Natural killer cell (primary cell): ENCODE data around the gene MAP4K3. TPM values are rescaled to one million over a fixed set of nuclear protein-coding genes. Genes with fewer than 3 reads are reported as not detected.

ENCODE experiments used
- ATAC-seq, 3 donors: fragments of 150-1000 bp in 2 of 3; fragments of 200-7000 bp in 1 of 3; cut with Tn5 transposase; 1 replicate in 1 of 3; 2 replicates in 2 of 3; pipeline ENCODE4 v1.10.0; 2021; ENCODE audit warnings: mild to moderate bottlenecking in 2 of 3, moderate library complexity in 2 of 3
- DNase-seq, 2 donors: peaks; one replicate each; pipeline versions ENCODE4 v3.0.0 to v3.0.0-alpha.2; 2013 to 2021; ENCODE audit warnings: mixed read lengths in 1 of 2
- H3K27ac ChIP-seq: one replicate; pipeline ENCODE4 v1.5.1; 2013; ENCODE audit warnings: mild to moderate bottlenecking, low read length
- H3K27me3 ChIP-seq: one replicate; pipeline ENCODE4 v1.6.1; 2013; ENCODE audit warnings: low read length; ENCODE audit not compliant: control insufficient read depth, insufficient read depth
- H3K36me3 ChIP-seq: one replicate; pipeline ENCODE4 v1.6.1; 2013; ENCODE audit warnings: low read length; ENCODE audit not compliant: control insufficient read depth, insufficient read depth
- H3K4me1 ChIP-seq: one replicate; pipeline ENCODE4 v1.6.1; 2013; ENCODE audit warnings: low read length; ENCODE audit not compliant: control insufficient read depth, insufficient read depth
- H3K4me3 ChIP-seq: one replicate; pipeline ENCODE4 v1.5.1; 2013; ENCODE audit warnings: low read length
- H3K9me3 ChIP-seq: one replicate; pipeline ENCODE4 v1.6.1; 2013; ENCODE audit warnings: low read length; ENCODE audit not compliant: control insufficient read depth, insufficient read depth
- H3K27ac Mint-ChIP-seq, 2 donors: one replicate each; pipeline ENCODE4 v1.8.0; 2022; ENCODE audit warnings: mild to moderate bottlenecking in 2 of 2, mixed read lengths in 2 of 2, moderate library complexity in 1 of 2
- H3K27me3 Mint-ChIP-seq, 2 donors: one replicate each; pipeline ENCODE4 v1.8.0; 2022; ENCODE audit warnings: low read depth in 2 of 2, mixed read lengths in 2 of 2
- H3K36me3 Mint-ChIP-seq: one replicate; pipeline ENCODE4 v1.8.0; 2022; ENCODE audit warnings: mixed read lengths
- H3K4me1 Mint-ChIP-seq, 2 donors: one replicate each; pipeline ENCODE4 v1.8.0; 2022; ENCODE audit warnings: mixed read lengths in 2 of 2
- H3K4me3 Mint-ChIP-seq: one replicate; pipeline ENCODE4 v1.8.0; 2022; ENCODE audit warnings: mild to moderate bottlenecking, moderate library complexity, mixed read lengths
- H3K9me3 Mint-ChIP-seq, 2 donors: one replicate each; pipeline ENCODE4 v1.8.0; 2022; ENCODE audit warnings: mixed read lengths in 2 of 2
- CTCF ChIP-seq: fragments of 200-600 bp; IDR thresholded peaks from one replicate; pipeline ENCODE4 v1.8.0; 2022; ENCODE audit warnings: antibody characterized with exemption
- WGBS: methylation state at CpG from one replicate; pipeline ENCODE4 v1.1.7; 2013; ENCODE audit warnings: missing lambda C conversion rate; ENCODE audit not compliant: insufficient coverage; 5-methylcytosine and 5-hydroxymethylcytosine counted together
- intact Hi-C: fragments of 100-400 bp; cut with micrococcal nuclease; formaldehyde crosslinking; loops from one replicate; pipeline ENCODE4 v1.14.2; 2022
- total RNA-seq, 4 donors: library from RNA; stranded (reverse); fragments of 120-200 nt in 1 of 4; gene quantifications; one replicate each; pipeline versions ENCODE4 v1.2.3 to v1.2.4, GENCODE V29; 2013 to 2022

MAP4K3 gene
- total RNA-seq, 3 donors from 2014 or later (not counting 1 experiment from before 2014, with no cell fraction given), result 17.3 to 25.9 (median 20.3) TPM

GRCh38 chr2:39379643-39380524, 57.2 kb downstream of the MAP4K3 start:
- DNase-seq (peak in 1 of 2 donors; percentile 49), ATAC-seq (peak; percentile 69 to 80 (median 74))
- Mint-ChIP-seq H3K36me3 (no peaks in the 10 kb centered on the region), H3K27ac (peak overlapping the region; percentile 55 to 65), H3K4me3 (no peak overlapping the region), H3K9me3 (no peaks in the 10 kb centered on the region), H3K4me1 (peaks cover 33 to 38% of the 10 kb centered on the region in 2 donors), H3K27me3 (no peaks in the 10 kb centered on the region)
- intact Hi-C loops, result no loop called here
- H3K27ac ChIP-seq, result no peak overlapping the region
- H3K4me1 ChIP-seq, result no peaks in the 10 kb centered on the region
- no peaks in the 10 kb centered on the region for H3K9me3 ChIP-seq
- no peaks in the 10 kb centered on the region for H3K27me3 ChIP-seq
- TF ChIP-seq CTCF, result peak; percentile 43
- peaks cover 2% of the 10 kb centered on the region for H3K36me3 ChIP-seq
- H3K4me3 ChIP-seq, result no peak overlapping the region

GRCh38 chr2:39378968-39379367, 58.1 kb downstream of the MAP4K3 start:
- Mint-ChIP-seq H3K36me3 (no peaks in the 10 kb centered on the region), H3K4me3 (no peak overlapping the region), H3K27ac (peak overlapping the region in 1 of 2 donors; percentile 55), H3K9me3 (no peaks in the 10 kb centered on the region), H3K27me3 (no peaks in the 10 kb centered on the region), H3K4me1 (peaks cover 33 to 38% of the 10 kb centered on the region in 2 donors)
- WGBS, result no CpG with 5 or more reads among the region's 1 CpG
- intact Hi-C loops, result no loop called here
- no peaks in the 10 kb centered on the region for H3K9me3 ChIP-seq
- H3K27ac ChIP-seq, result no peak overlapping the region
- H3K27me3 ChIP-seq, result no peaks in the 10 kb centered on the region
- no peak for TF ChIP-seq CTCF
- ATAC-seq (no peak), DNase-seq (no peak)
- H3K4me3 ChIP-seq, result no peak overlapping the region
- peaks cover 2% of the 10 kb centered on the region for H3K36me3 ChIP-seq
- no peaks in the 10 kb centered on the region for H3K4me1 ChIP-seq

GRCh38 chr2:39377226-39377939, 59.7 kb downstream of the MAP4K3 start:
- DNase-seq (peak in 1 of 2 donors; percentile 28), ATAC-seq (peak in 2 of 3 donors; percentile 62 to 73)
- 55% methylated on average over 2 of the region's 2 CpGs for WGBS
- no peaks in the 10 kb centered on the region for H3K27me3 ChIP-seq
- Mint-ChIP-seq H3K4me1 (peaks cover 32 to 34% of the 10 kb centered on the region in 2 donors), H3K4me3 (no peak overlapping the region), H3K27me3 (no peaks in the 10 kb centered on the region), H3K27ac (peak overlapping the region; percentile 7 to 48), H3K36me3 (peaks cover 5% of the 10 kb centered on the region), H3K9me3 (peaks cover 2 to 4% of the 10 kb centered on the region in 2 donors)
- H3K4me1 ChIP-seq, result no peaks in the 10 kb centered on the region
- H3K4me3 ChIP-seq, result no peak overlapping the region
- peak overlapping the region; percentile 25 for H3K27ac ChIP-seq
- peaks cover 2% of the 10 kb centered on the region for H3K36me3 ChIP-seq
- intact Hi-C loops, result no loop called here
- H3K9me3 ChIP-seq, result no peaks in the 10 kb centered on the region
- no peak for TF ChIP-seq CTCF
